Trophoblast cell (in vitro differentiated cells and primary cell): Measurements from ENCODE around the gene FTL.

Experiments
- DNase-seq, 2 donors: peaks; one replicate each; pipeline ENCODE4 v3.0.0-alpha.2; 2016
- H2AFZ ChIP-seq: 2 replicates; pipeline ENCODE4 v1.6.1; 2013; ENCODE audit warnings: low read length, moderate library complexity, mild to moderate bottlenecking; ENCODE audit not compliant: insufficient read depth, poor library complexity
- H2AK5ac ChIP-seq: 2 replicates; pipeline ENCODE4 v1.6.1; 2013; ENCODE audit warnings: mild to moderate bottlenecking, low read length
- H2BK120ac ChIP-seq: 2 replicates; pipeline ENCODE4 v1.6.1; 2013; ENCODE audit warnings: low read length, mild to moderate bottlenecking, moderate library complexity; ENCODE audit not compliant: insufficient read depth, poor library complexity
- H2BK12ac ChIP-seq: 2 replicates; pipeline ENCODE4 v1.6.1; 2013; ENCODE audit warnings: mild to moderate bottlenecking, low read length, moderate library complexity
- H2BK5ac ChIP-seq: 2 replicates; pipeline ENCODE4 v1.6.1; 2013; ENCODE audit warnings: low read length, low read depth, moderate library complexity, mild to moderate bottlenecking; ENCODE audit not compliant: poor library complexity
- H3K14ac ChIP-seq: 2 replicates; pipeline ENCODE4 v1.6.1; 2013; ENCODE audit warnings: mild to moderate bottlenecking, low read length
- H3K18ac ChIP-seq: 2 replicates; pipeline ENCODE4 v1.6.1; 2013; ENCODE audit warnings: mild to moderate bottlenecking, low read length
- H3K23ac ChIP-seq: 2 replicates; pipeline ENCODE4 v1.6.1; 2013; ENCODE audit warnings: low read length
- H3K27ac ChIP-seq: 2 replicates; pipeline ENCODE4 v1.5.1; 2013; ENCODE audit warnings: low read depth, mild to moderate bottlenecking, inconsistent platforms, low read length, moderate library complexity
- H3K27me3 ChIP-seq: 2 replicates; pipeline ENCODE4 v1.6.1; 2013; ENCODE audit warnings: inconsistent platforms, mild to moderate bottlenecking, low read length, moderate library complexity; ENCODE audit not compliant: insufficient read depth
- H3K36me3 ChIP-seq, 2 experiments: 1 replicate in 1 of 2; 2 replicates in 1 of 2; pipeline ENCODE4 v1.6.1; 2013; ENCODE audit warnings: low read length in 2 of 2, mild to moderate bottlenecking in 2 of 2, moderate library complexity in 1 of 2; ENCODE audit not compliant: insufficient read depth in 2 of 2, control insufficient read depth in 1 of 2
- H3K4ac ChIP-seq: 2 replicates; pipeline ENCODE4 v1.6.1; 2013; ENCODE audit warnings: low read depth, mild to moderate bottlenecking, low read length, moderate library complexity
- H3K4me1 ChIP-seq, 2 experiments: 1 replicate in 1 of 2; 2 replicates in 1 of 2; pipeline ENCODE4 v1.6.1; 2013; ENCODE audit warnings: low read length in 2 of 2, mild to moderate bottlenecking in 2 of 2, moderate library complexity in 1 of 2; ENCODE audit not compliant: insufficient read depth in 2 of 2, control insufficient read depth in 1 of 2
- H3K4me2 ChIP-seq: 2 replicates; pipeline ENCODE4 v1.6.1; 2013; ENCODE audit warnings: inconsistent platforms, mild to moderate bottlenecking, low read length, moderate library complexity
- H3K4me3 ChIP-seq: 2 replicates; pipeline ENCODE4 v1.5.1; 2013; ENCODE audit warnings: mild to moderate bottlenecking, low read depth, low read length, inconsistent platforms
- H3K79me1 ChIP-seq: one replicate; pipeline ENCODE4 v1.6.1; 2013; ENCODE audit warnings: low read length
- H3K79me2 ChIP-seq: 2 replicates; pipeline ENCODE4 v1.6.1; 2013; ENCODE audit warnings: low read length, mild to moderate bottlenecking; ENCODE audit not compliant: control insufficient read depth, insufficient read depth, poor library complexity
- H3K9ac ChIP-seq: 2 replicates; pipeline ENCODE4 v1.6.1; 2013; ENCODE audit warnings: mild to moderate bottlenecking, low read length
- H3K9me3 ChIP-seq: 2 replicates; pipeline ENCODE4 v1.6.1; 2013; ENCODE audit warnings: low read depth, mild to moderate bottlenecking, control low read depth, inconsistent platforms, low read length; ENCODE audit not compliant: insufficient read depth
- H4K12ac ChIP-seq: 2 replicates; pipeline ENCODE4 v1.6.1; 2013; ENCODE audit warnings: low read depth, mild to moderate bottlenecking, low read length, moderate library complexity
- H4K8ac ChIP-seq: 2 replicates; pipeline ENCODE4 v1.6.1; 2013; ENCODE audit warnings: low read depth, mild to moderate bottlenecking, low read length, moderate library complexity
- H4K91ac ChIP-seq: one replicate; pipeline ENCODE4 v1.6.1; 2013; ENCODE audit warnings: low read depth, mild to moderate bottlenecking, low read length, moderate library complexity
- WGBS: extraction: QIAGEN DNeasy Blood & Tissue Kit; methylation state at CpG from one replicate; pipeline ENCODE4 v1.1.7; 2013; ENCODE audit warnings: missing lambda C conversion rate; ENCODE audit not compliant: insufficient read length, insufficient coverage; ENCODE audit errors: extremely low coverage; 5-methylcytosine and 5-hydroxymethylcytosine counted together

The FTL gene

GRCh38 chr19:48970139-48970766 lies 5.1 kb downstream of the FTL start:
- H3K27ac ChIP-seq: no peak overlapping the region
- no peak for DNase-seq
- no peak overlapping the region for H2BK5ac ChIP-seq
- no peak overlapping the region for H3K23ac ChIP-seq
- H3K79me2 ChIP-seq: peaks cover 7% of the 10 kb centered on the region
- no peak overlapping the region for H2AK5ac ChIP-seq
- no peak overlapping the region for H2BK120ac ChIP-seq
- peaks cover 5% of the 10 kb centered on the region for H3K79me1 ChIP-seq
- H3K14ac ChIP-seq: no peak overlapping the region
- no peak overlapping the region for H3K4ac ChIP-seq
- H2AFZ ChIP-seq: no peak overlapping the region
- H3K9ac ChIP-seq: no peak overlapping the region
- no peak overlapping the region for H4K8ac ChIP-seq
- H3K4me3 ChIP-seq: no peak overlapping the region
- no peak overlapping the region for H4K12ac ChIP-seq
- peaks cover 0 to 3% of the 10 kb centered on the region in 2 experiments for H3K4me1 ChIP-seq
- H3K27me3 ChIP-seq: no peaks in the 10 kb centered on the region
- no peak overlapping the region for H4K91ac ChIP-seq
- H3K9me3 ChIP-seq: no peaks in the 10 kb centered on the region
- H2BK12ac ChIP-seq: no peak overlapping the region
- H3K36me3 ChIP-seq: peaks cover 53 to 56% of the 10 kb centered on the region in 2 experiments
- H3K4me2 ChIP-seq: no peak overlapping the region
- no peak overlapping the region for H3K18ac ChIP-seq
- no CpG with 5 or more reads among the region's 23 CpGs for WGBS

GRCh38 chr19:48970923-48971395 lies 5.8 kb downstream of the FTL start:
- H2BK120ac ChIP-seq: no peak overlapping the region
- H4K12ac ChIP-seq: no peak overlapping the region
- no peaks in the 10 kb centered on the region for H3K79me1 ChIP-seq
- no peak overlapping the region for H3K4me3 ChIP-seq
- no peak overlapping the region for H3K18ac ChIP-seq
- no peak overlapping the region for H2AFZ ChIP-seq
- H3K79me2 ChIP-seq: peaks cover 1% of the 10 kb centered on the region
- no peak overlapping the region for H3K4me2 ChIP-seq
- no peak overlapping the region for H3K4ac ChIP-seq
- no peak overlapping the region for H3K27ac ChIP-seq
- H4K91ac ChIP-seq: no peak overlapping the region
- no peak overlapping the region for H4K8ac ChIP-seq
- no peak overlapping the region for H3K9ac ChIP-seq
- no peak overlapping the region for H2AK5ac ChIP-seq
- WGBS: no CpG with 5 or more reads among the region's 19 CpGs
- peaks cover 55% of the 10 kb centered on the region in 2 experiments for H3K36me3 ChIP-seq
- H3K23ac ChIP-seq: no peak overlapping the region
- no peak overlapping the region for H3K14ac ChIP-seq
- DNase-seq: peak; percentile 82 to 94
- H3K9me3 ChIP-seq: no peaks in the 10 kb centered on the region
- H2BK5ac ChIP-seq: no peak overlapping the region
- H3K27me3 ChIP-seq: no peaks in the 10 kb centered on the region
- peaks cover 0 to 3% of the 10 kb centered on the region in 2 experiments for H3K4me1 ChIP-seq
- no peak overlapping the region for H2BK12ac ChIP-seq

GRCh38 chr19:48975947-48976847 lies 11.1 kb downstream of the FTL start:
- Histone ChIP-seq H3K23ac (no peak overlapping the region), H3K4me1 (no peaks in the 10 kb centered on the region), H2AK5ac (no peak overlapping the region)

GRCh38 chr19:48977061-48977460 lies 12.0 kb downstream of the FTL start:
- Histone ChIP-seq H3K14ac (no peak overlapping the region), H2AFZ (no peak overlapping the region), H4K91ac (no peak overlapping the region), H3K79me2 (no peaks in the 10 kb centered on the region), H2BK120ac (no peak overlapping the region), H3K27ac (no peak overlapping the region), H4K8ac (no peak overlapping the region), H3K79me1 (no peaks in the 10 kb centered on the region), H4K12ac (no peak overlapping the region), H3K9me3 (no peaks in the 10 kb centered on the region), H2BK5ac (no peak overlapping the region), H3K27me3 (no peaks in the 10 kb centered on the region), H3K23ac (no peak overlapping the region), H2BK12ac (no peak overlapping the region), H2AK5ac (no peak overlapping the region), H3K36me3 (peaks cover 53% of the 10 kb centered on the region in 2 experiments), H3K4me3 (no peak overlapping the region), H3K18ac (no peak overlapping the region), H3K4me2 (no peak overlapping the region), H3K4ac (no peak overlapping the region), H3K4me1 (no peaks in the 10 kb centered on the region), H3K9ac (no peak overlapping the region)
- no CpG with 5 or more reads among the region's 2 CpGs for WGBS
- no peak for DNase-seq

More at GRCh38 chr19:48975947-48976847, 11.1 kb downstream of the FTL start:
- Histone ChIP-seq H3K4me3 (no peak overlapping the region), H3K27me3 (no peaks in the 10 kb centered on the region), H3K9ac (no peak overlapping the region), H3K36me3 (peaks cover 44 to 50% of the 10 kb centered on the region in 2 experiments), H3K18ac (no peak overlapping the region), H2BK12ac (no peak overlapping the region), H3K79me1 (no peaks in the 10 kb centered on the region), H3K27ac (no peak overlapping the region), H3K14ac (no peak overlapping the region), H3K4me2 (no peak overlapping the region), H3K9me3 (no peaks in the 10 kb centered on the region), H3K4ac (no peak overlapping the region), H2BK5ac (no peak overlapping the region), H4K8ac (no peak overlapping the region), H4K91ac (no peak overlapping the region), H4K12ac (no peak overlapping the region), H3K79me2 (no peaks in the 10 kb centered on the region), H2BK120ac (no peak overlapping the region), H2AFZ (no peak overlapping the region)
- WGBS: no CpG with 5 or more reads among the region's 13 CpGs
- DNase-seq: peak in 1 of 2 donors; percentile 30
